ENCODE data around the gene SAP30L.

SAP30L gene

GRCh38 chr5:154419236-154419635 lies 26.6 kb upstream of the SAP30L start:
- in situ Hi-C loops (cut with MboI; ENCODE audit: low sequenced_read_pairs) = no loop called here

- in situ Hi-C loops (cut with MboI; ENCODE audit: low sequenced_read_pairs) = no loop called here
Measured at GRCh38 chr5:154421868-154422267, 23.9 kb upstream of the SAP30L start.

GRCh38 chr5:154422298-154422697 lies 23.5 kb upstream of the SAP30L start:
- in situ Hi-C loops (cut with MboI; ENCODE audit: low sequenced_read_pairs) = no loop called here

- in situ Hi-C loops (cut with MboI; ENCODE audit: low sequenced_read_pairs) = no loop called here
Measured at GRCh38 chr5:154428208-154428607, 17.6 kb upstream of the SAP30L start.

- in situ Hi-C loops (cut with MboI; ENCODE audit: low sequenced_read_pairs) = no loop called here
Measured at GRCh38 chr5:154429341-154429740, 16.5 kb upstream of the SAP30L start.

- in situ Hi-C loops (cut with MboI; ENCODE audit: low sequenced_read_pairs) = no loop called here
Measured at GRCh38 chr5:154430466-154430865, 15.3 kb upstream of the SAP30L start.

GRCh38 chr5:154430961-154431630 lies 14.7 kb upstream of the SAP30L start:
- in situ Hi-C loops (cut with MboI; ENCODE audit: low sequenced_read_pairs) = no loop called here

GRCh38 chr5:154435226-154435625 lies 10.6 kb upstream of the SAP30L start:
- in situ Hi-C loops (cut with MboI; ENCODE audit: low sequenced_read_pairs) = no loop called here

GRCh38 chr5:154437281-154437965 lies 8.4 kb upstream of the SAP30L start:
- in situ Hi-C loops (cut with MboI; ENCODE audit: low sequenced_read_pairs) = no loop called here

GRCh38 chr5:154440540-154440939 lies 5.3 kb upstream of the SAP30L start:
- in situ Hi-C loops (cut with MboI; ENCODE audit: low sequenced_read_pairs) = no loop called here

GRCh38 chr5:154442801-154443200 lies 3.0 kb upstream of the SAP30L start:
- in situ Hi-C loops (cut with MboI; ENCODE audit: low sequenced_read_pairs) = no loop called here

- in situ Hi-C loops (cut with MboI; ENCODE audit: low sequenced_read_pairs) = no loop called here
Measured at GRCh38 chr5:154444556-154445421, 1.0 kb upstream of the SAP30L start.

- in situ Hi-C loops (cut with MboI; ENCODE audit: low sequenced_read_pairs) = no loop called here
Measured at GRCh38 chr5:154446195-154447088, 645 bp downstream of the SAP30L start.

GRCh38 chr5:154447089-154447725 lies 1.4 kb downstream of the SAP30L start:
- in situ Hi-C loops (cut with MboI; ENCODE audit: low sequenced_read_pairs) = no loop called here

- in situ Hi-C loops (cut with MboI; ENCODE audit: low sequenced_read_pairs) = no loop called here
Measured at GRCh38 chr5:154449786-154450185, 4.0 kb downstream of the SAP30L start.

- in situ Hi-C loops (cut with MboI; ENCODE audit: low sequenced_read_pairs) = no loop called here
Measured at GRCh38 chr5:154451957-154452356, 6.2 kb downstream of the SAP30L start.

- in situ Hi-C loops (cut with MboI; ENCODE audit: low sequenced_read_pairs) = no loop called here
Measured at GRCh38 chr5:154455585-154455984, 9.8 kb downstream of the SAP30L start.

- in situ Hi-C loops (cut with MboI; ENCODE audit: low sequenced_read_pairs) = no loop called here
Measured at GRCh38 chr5:154456540-154456939, 10.7 kb downstream of the SAP30L start.

GRCh38 chr5:154459015-154459414 lies 13.2 kb downstream of the SAP30L start:
- in situ Hi-C loops (cut with MboI; ENCODE audit: low sequenced_read_pairs) = no loop called here

- in situ Hi-C loops (cut with MboI; ENCODE audit: low sequenced_read_pairs) = no loop called here
Measured at GRCh38 chr5:154460172-154460571, 14.4 kb downstream of the SAP30L start.
